HG03432 (cell line): Measurements from ENCODE around the gene MAG.

ENCODE experiments used
- ATAC-seq: cut with Tn5 transposase; IDR thresholded peaks from one replicate; pipeline ENCODE4 v1.9.1; 2021; ENCODE audit warnings: mild to moderate bottlenecking, moderate library complexity; ENCODE audit not compliant: unreplicated experiment

Gene MAG

GRCh38 chr19:35296644-35297514 lies 4.9 kb downstream of the MAG start:
- ATAC-seq = no peak

DNA sequence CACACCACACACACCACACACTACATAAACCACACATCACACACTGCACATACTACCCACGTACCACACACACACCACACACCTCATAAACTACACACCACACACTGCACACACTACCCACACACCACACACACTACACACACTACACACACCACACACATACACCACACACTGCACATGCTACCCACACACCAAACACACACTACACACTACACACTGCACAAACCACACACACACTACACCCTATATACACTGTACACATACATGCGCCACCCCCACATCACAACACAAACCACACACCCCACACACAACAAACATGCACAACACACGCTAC lies 5.5 kb downstream of the MAG start:
- no peak for ATAC-seq

GRCh38 chr19:35297922-35298321 lies 6.0 kb downstream of the MAG start:
- ATAC-seq = no peak

GRCh38 chr19:35298561-35298972 lies 6.6 kb downstream of the MAG start:
- ATAC-seq = no peak

DNA sequence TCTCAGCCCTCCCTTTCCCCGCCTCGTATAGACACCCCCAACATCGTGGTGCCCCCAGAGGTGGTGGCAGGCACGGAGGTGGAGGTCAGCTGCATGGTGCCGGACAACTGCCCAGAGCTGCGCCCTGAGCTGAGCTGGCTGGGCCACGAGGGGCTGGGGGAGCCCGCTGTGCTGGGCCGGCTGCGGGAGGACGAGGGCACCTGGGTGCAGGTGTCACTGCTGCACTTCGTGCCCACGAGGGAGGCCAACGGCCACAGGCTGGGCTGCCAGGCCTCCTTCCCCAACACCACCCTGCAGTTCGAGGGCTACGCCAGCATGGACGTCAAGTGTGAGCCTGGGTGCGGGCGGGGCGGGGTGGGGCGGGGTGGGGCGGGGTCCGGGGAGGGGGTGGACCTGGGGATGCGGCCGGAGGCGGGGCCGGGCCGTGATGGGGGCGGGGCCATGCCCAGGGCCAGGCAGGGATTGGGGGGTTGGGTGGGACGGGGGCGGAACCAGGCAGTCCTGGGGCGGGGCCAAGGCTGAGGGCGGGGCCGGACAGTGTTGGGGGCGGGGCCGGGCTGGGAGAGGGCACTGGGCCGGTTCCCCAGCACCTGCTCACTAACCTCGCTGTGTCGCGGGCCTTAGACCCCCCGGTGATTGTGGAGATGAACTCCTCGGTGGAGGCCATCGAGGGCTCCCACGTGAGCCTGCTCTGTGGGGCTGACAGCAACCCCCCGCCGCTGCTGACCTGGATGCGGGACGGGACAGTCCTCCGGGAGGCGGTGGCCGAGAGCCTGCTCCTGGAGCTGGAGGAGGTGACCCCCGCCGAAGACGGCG lies 7.8 kb downstream of the MAG start:
- ATAC-seq = no peak

DNA sequence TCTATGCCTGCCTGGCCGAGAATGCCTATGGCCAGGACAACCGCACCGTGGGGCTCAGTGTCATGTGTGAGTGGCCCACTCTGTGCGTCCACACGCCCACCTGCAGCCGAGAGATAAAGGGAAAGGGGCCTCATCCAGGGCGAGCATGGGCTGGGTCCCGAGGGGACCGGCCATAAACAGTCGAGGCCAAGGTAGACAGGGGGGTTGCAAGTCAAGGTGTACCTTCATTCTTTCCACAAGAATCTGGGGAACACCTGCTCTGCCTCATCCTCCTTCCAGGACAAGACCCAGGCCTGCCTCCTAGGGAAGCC lies 8.3 kb downstream of the MAG start:
- ATAC-seq = no peak

DNA sequence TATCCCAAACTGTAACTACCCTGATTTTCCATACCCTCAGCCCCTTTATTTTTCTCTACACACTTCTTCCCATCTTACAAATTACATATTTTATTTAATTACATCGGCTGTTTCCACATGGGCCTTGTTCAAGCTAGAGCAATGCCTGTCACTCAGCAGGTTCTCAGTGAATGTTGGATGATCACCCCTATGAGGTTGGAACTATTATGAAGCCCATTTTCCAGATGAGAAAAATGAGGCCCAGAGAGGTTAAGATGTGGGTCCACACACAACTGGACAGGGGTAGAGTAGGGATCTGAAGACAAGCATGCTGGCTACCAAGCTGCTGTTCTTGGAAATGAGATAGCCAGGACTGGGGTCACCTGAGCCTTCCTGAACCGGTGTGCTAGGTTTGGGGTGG lies 10.0 kb downstream of the MAG start:
- ATAC-seq = no peak

DNA sequence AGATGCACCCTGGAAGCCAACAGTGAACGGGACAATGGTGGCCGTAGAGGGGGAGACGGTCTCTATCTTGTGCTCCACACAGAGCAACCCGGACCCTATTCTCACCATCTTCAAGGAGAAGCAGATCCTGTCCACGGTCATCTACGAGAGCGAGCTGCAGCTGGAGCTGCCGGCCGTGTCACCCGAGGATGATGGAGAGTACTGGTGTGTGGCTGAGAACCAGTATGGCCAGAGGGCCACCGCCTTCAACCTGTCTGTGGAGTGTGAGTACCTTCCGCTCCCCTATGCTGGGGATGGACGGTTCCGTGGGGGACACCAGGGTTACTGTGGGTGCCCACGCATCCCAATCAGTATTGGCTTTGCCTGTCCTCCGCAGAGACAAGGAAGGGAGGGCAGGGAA lies 10.5 kb downstream of the MAG start:
- no peak for ATAC-seq

DNA sequence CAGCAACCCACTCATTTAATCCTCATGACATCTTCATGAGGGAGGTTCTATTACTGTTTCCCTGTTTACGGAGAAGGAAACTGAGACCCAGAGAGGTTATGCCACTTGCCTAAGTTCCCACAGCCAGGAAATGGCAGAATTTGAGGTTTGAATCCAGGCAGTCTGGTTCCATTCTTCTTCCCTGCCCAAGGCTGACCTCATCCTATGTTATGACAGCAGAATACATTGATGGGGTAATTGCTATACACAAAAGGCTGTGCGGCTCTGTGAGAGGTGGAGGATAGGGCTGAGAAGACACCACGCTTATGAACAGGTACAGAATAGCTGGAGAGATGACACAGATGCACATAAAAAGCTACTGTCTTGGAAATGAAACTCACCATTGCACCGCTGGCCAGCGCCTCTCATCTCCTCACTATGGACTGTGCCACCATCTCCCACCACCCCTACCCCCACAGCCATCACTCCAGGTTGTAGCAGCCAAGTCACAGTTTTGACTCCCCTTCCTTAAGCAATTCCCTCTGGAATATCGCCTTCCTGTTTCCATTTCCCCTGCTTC lies 11.5 kb downstream of the MAG start:
- no peak for ATAC-seq

- ATAC-seq = no peak
Measured at GRCh38 chr19:35304036-35304435, 12.1 kb downstream of the MAG start.

DNA sequence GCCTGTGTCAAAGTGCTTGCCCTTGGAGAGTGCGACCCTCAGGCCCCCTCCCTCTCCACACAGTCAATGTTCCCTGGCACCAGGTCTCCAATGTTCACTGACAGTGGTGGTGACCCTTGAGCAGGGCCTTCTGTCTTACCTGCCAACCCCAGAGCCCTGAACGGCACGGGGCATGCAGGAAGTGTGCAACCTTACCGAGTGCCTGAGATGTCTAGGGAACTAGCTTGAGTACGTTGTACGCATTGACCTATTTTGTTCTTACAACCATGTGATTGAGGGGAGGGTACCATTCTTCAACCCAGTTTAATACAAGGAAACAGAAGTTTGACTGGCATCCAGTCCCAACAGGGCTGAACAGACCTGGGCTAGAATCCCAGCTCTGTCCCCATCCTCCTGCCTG lies 13.2 kb downstream of the MAG start:
- ATAC-seq = no peak

- no peak for ATAC-seq
Measured at GRCh38 chr19:35306473-35307246, 14.7 kb downstream of the MAG start.

DNA sequence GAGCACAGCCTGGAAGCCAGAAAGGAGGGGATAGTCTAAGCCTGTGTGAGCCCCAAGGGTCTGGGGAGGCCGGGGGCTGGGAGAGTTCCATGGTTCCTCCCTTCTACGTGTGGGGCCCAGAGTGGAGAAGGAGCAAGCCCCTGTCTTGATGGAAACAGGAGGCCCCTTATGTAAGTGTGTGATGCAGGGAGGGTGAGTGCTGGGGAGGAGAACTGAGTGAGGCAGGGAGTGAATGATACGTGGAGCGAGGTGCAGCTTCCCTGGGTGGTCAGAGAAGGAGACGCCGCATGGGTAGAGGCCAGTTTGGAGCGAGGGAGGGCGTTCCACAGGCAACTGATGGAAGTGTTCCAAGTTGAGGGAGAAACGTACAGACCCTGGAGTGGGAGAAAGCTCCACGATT lies 16.0 kb downstream of the MAG start:
- ATAC-seq = no peak

DNA sequence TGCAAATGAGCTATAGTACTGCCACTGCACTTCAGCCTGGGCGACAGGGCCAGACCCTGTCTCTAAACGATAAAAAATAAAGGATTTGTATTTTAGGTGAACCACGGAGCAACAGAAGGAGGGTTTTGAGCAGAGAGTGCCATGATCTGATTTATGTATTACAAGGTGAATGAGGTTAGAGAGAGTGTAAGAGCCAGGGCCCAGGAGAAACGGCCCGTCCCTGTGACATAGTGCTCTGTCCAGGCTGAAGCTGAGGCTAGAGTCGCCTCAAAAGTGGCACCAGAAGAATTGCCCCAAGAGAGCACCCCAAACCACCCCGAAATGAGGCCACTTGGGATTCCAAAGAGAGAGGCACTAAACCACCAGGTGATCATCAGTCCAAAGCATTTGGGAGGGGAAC lies 16.9 kb downstream of the MAG start:
- ATAC-seq = no peak

- no peak for ATAC-seq
Measured at GRCh38 chr19:35309481-35310279, 17.7 kb downstream of the MAG start.

DNA sequence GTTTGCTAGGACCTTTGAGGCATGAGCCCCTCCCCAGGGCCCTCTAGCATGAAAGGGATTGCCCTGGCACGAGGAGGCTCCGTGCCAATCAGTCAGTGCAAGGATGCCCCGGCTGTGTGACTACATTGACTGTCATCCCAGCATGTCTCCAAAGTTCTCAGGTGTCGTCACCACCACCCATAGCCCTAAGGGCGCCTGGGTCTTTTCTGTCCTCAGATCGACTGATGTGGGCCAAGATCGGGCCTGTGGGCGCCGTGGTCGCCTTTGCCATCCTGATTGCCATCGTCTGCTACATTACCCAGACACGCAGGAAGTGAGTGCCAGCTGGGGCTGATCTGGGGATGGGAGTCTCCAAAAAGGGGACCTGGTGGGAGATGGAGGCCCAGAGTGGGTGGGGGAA lies 18.4 kb downstream of the MAG start:
- ATAC-seq = no peak

GRCh38 chr19:35310811-35311465 lies 19.0 kb downstream of the MAG start:
- ATAC-seq = no peak

DNA sequence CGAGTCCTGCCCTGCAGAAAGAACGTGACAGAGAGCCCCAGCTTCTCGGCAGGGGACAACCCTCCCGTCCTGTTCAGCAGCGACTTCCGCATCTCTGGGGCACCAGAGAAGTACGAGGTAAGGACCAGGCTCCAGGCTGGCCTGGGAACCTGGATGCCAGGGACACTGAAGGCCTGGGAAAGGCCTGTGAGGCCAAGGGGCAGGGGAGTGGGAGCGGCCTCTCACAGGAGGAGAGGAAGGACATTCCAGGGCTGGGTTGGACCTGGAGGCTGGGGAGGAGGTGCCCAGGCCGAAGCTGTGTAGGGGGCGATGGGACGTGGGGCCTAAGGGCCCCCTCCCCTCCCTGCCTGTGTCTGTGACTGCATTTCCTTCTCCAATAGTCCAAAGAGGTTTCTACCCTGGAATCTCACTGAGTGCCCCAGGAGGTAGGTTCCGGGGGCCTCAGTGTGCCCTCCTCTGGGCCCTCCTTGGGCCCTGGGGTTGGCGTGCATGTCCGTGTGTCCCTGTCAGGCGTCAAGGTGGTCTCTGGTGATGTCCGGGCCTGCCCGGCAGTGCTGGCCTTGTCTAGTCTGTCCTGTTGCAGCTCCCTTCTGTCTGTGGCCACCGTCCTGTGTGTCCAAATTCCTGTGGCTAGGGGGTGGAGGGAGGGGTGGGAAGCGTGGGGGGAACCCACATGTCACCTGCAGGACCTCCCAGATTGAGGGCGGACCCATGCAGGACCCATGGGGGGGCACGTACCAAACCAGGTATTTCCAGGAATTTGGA lies 20.1 kb downstream of the MAG start:
- ATAC-seq = no peak

GRCh38 chr19:35313587-35313986 lies 21.6 kb downstream of the MAG start:
- ATAC-seq = no peak
